Erythroblast (primary cell): ENCODE results near the gene ZCCHC24.

Experiments
- GATA1 ChIP-seq: IDR thresholded peaks from 2 replicates; pipeline ENCODE4 v1.6.1; 2011; ENCODE audit warnings: low read depth, mild to moderate bottlenecking, control low read depth, low read length, moderate library complexity
- POLR2A ChIP-seq: IDR thresholded peaks from 2 replicates; pipeline ENCODE4 v1.6.1; 2011; ENCODE audit warnings: mild to moderate bottlenecking, low read length

- TF ChIP-seq POLR2A (no peak), GATA1 (no peak)
Measured at GRCh38 chr10:79490400-79491142, 45.1 kb upstream of the ZCCHC24 start.
